Endodermal cell (in vitro differentiated cells): ENCODE results near the gene MB21D2. TPM values are rescaled to one million over a fixed set of nuclear protein-coding genes. Genes with fewer than 3 reads are reported as not detected.

Experiments
- DNase-seq: peaks from one replicate; pipeline ENCODE4 v3.0.0-alpha.2; 2017
- H3K27ac ChIP-seq: 2 replicates; pipeline ENCODE4 v1.5.1; 2013; ENCODE audit warnings: mild to moderate bottlenecking, low read depth, low read length, moderate library complexity
- H3K27me3 ChIP-seq: 2 replicates; pipeline ENCODE4 v1.6.1; 2013; ENCODE audit warnings: mild to moderate bottlenecking, low read length, moderate library complexity; ENCODE audit not compliant: insufficient read depth, control insufficient read depth, poor library complexity, severe bottlenecking
- H3K36me3 ChIP-seq: 2 replicates; pipeline ENCODE4 v1.7.0; 2013; ENCODE audit warnings: mild to moderate bottlenecking, low read length, moderate library complexity; ENCODE audit not compliant: control insufficient read depth, insufficient read depth
- H3K4me1 ChIP-seq: one replicate; pipeline ENCODE4 v1.7.0; 2013; ENCODE audit warnings: low read length; ENCODE audit not compliant: control insufficient read depth, insufficient read depth
- H3K4me3 ChIP-seq: 2 replicates; pipeline ENCODE4 v1.5.1; 2013; ENCODE audit warnings: mild to moderate bottlenecking, low read length, moderate library complexity
- H3K9ac ChIP-seq: 2 replicates; pipeline ENCODE4 v1.6.1; 2013; ENCODE audit warnings: mild to moderate bottlenecking, low read length, moderate library complexity; ENCODE audit not compliant: poor library complexity, severe bottlenecking; ENCODE audit errors: extremely low read depth
- H3K9me3 ChIP-seq: 2 replicates; pipeline ENCODE4 v1.6.1; 2013; ENCODE audit warnings: mild to moderate bottlenecking, low read length, moderate library complexity; ENCODE audit not compliant: control insufficient read depth
- H3K27ac Mint-ChIP-seq: 2 replicates; pipeline ENCODE4 v1.8.0; 2020; ENCODE audit warnings: mixed read lengths
- H3K27me3 Mint-ChIP-seq: 2 replicates; pipeline ENCODE4 v1.8.0; 2021; ENCODE audit warnings: mild to moderate bottlenecking, mixed read lengths; ENCODE audit not compliant: insufficient read depth
- H3K36me3 Mint-ChIP-seq: 2 replicates; pipeline ENCODE4 v1.8.0; 2020; ENCODE audit warnings: low read depth, mixed read lengths
- H3K4me1 Mint-ChIP-seq: 2 replicates; pipeline ENCODE4 v1.8.0; 2020; ENCODE audit warnings: mixed read lengths
- H3K4me3 Mint-ChIP-seq: 2 replicates; pipeline ENCODE4 v1.8.0; 2020; ENCODE audit warnings: mild to moderate bottlenecking, moderate library complexity, mixed read lengths
- H3K9me3 Mint-ChIP-seq: 2 replicates; pipeline ENCODE4 v1.8.0; 2020; ENCODE audit warnings: mild to moderate bottlenecking, mixed read lengths
- CTCF ChIP-seq: fragments of 200-600 bp; sonication (generic); conservative IDR thresholded peaks from 2 replicates; pipeline ENCODE4 v1.5.0; 2021; ENCODE audit warnings: antibody characterized with exemption, mild to moderate bottlenecking
- WGBS, 2 experiments: methylation state at CpG; one replicate each; pipeline versions ENCODE4 v1.1.5 to v1.1.7; 2013; ENCODE audit warnings: missing lambda C conversion rate in 2 of 2, mixed read lengths in 1 of 2; ENCODE audit not compliant: insufficient coverage in 1 of 2, insufficient read length in 1 of 2; 5-methylcytosine and 5-hydroxymethylcytosine counted together
- total RNA-seq, 2 donors: library from RNA; stranded (reverse); fragmentation: NEBNext Ultra II Directional in 1 of 2; extraction: Animal tissue kit (Norgen Biotek cat#: 25700) in 1 of 2; gene quantifications; 2 replicates in 1 of 2; 3 replicates in 1 of 2; pipeline ENCODE4 v1.2.1, GENCODE V29; 2021

Gene MB21D2
- total RNA-seq, 2 donors from 2014 or later, result 5.7 to 6.9 TPM

DNA sequence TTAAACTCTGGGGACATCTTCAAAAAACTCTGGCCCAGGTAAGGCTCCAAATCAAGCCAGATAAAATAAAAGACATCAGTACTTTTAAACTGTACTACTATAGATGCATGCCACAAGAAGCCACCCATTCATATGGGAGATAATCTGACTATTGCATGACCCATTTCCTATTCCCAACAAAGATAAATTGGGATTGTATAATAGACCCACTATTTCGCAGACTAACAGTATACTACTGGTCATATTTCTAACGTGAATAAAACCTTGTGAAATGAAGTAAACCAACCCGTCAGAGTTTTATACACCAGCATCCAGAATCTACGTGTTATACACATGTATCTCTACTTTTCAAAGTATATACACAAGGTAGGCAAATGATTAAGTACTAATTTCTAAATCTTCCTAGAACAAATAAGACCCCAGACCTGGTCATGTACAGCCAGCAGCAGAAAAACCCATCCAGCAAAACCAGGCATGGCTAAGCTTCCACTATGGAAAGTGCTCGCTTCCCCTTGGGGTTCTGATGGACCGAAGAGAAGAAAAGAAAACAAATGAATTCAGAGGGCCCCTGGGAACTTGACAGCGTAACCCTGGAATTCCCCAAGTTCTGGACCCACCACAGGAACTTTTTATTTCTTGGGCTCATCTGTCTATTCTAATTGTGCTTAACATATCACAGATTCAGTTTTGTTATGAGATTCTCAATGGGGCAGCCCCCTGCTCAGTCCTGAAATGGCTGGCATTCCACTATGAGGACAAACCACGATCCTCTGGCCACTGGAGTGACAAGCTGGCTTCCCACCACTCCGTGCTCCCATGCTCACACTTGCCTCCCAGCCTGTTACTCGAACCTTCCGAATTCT lies 69.1 kb downstream of the MB21D2 start:
- peaks cover 9% of the 10 kb centered on the region for H3K4me1 Mint-ChIP-seq
- H3K27me3 Mint-ChIP-seq, result no peaks in the 10 kb centered on the region
- WGBS, 2 experiments, result 90 to 95% methylated on average over 5 to 11 of the region's 11 CpGs
- H3K36me3 Mint-ChIP-seq, result no peaks in the 10 kb centered on the region
- H3K4me3 Mint-ChIP-seq, result no peak overlapping the region
- Histone ChIP-seq H3K4me3 (no peak overlapping the region), H3K9ac (no peak overlapping the region), H3K27me3 (no peaks in the 10 kb centered on the region), H3K9me3 (no peaks in the 10 kb centered on the region), H3K27ac (no peak overlapping the region), H3K36me3 (no peaks in the 10 kb centered on the region), H3K4me1 (no peaks in the 10 kb centered on the region)
- no peak for TF ChIP-seq CTCF
- H3K9me3 Mint-ChIP-seq, result no peaks in the 10 kb centered on the region
- H3K27ac Mint-ChIP-seq, result no peak overlapping the region
- no peak for DNase-seq

GRCh38 chr3:192847941-192848340 lies 69.7 kb downstream of the MB21D2 start:
- TF ChIP-seq CTCF, result no peak
- H3K4me3 ChIP-seq, result no peak overlapping the region
- no peaks in the 10 kb centered on the region for H3K36me3 ChIP-seq
- H3K4me3 Mint-ChIP-seq, result no peak overlapping the region
- DNase-seq, result no peak
- 94 to 100% methylated on average over 1 to 3 of the region's 3 CpGs for WGBS, 2 experiments
- no peak overlapping the region for H3K27ac Mint-ChIP-seq
- no peaks in the 10 kb centered on the region for H3K9me3 Mint-ChIP-seq
- H3K4me1 ChIP-seq, result no peaks in the 10 kb centered on the region
- H3K36me3 Mint-ChIP-seq, result no peaks in the 10 kb centered on the region
- no peaks in the 10 kb centered on the region for H3K9me3 ChIP-seq
- H3K27ac ChIP-seq, result no peak overlapping the region
- peaks cover 9% of the 10 kb centered on the region for H3K4me1 Mint-ChIP-seq
- no peaks in the 10 kb centered on the region for H3K27me3 Mint-ChIP-seq
- no peaks in the 10 kb centered on the region for H3K27me3 ChIP-seq
- no peak overlapping the region for H3K9ac ChIP-seq

- Mint-ChIP-seq H3K27me3 (no peaks in the 10 kb centered on the region), H3K36me3 (no peaks in the 10 kb centered on the region)
These were observed 72.2 kb downstream of the MB21D2 start for GRCh38 chr3:192845526-192845855.

More at GRCh38 chr3:192845526-192845855, 72.2 kb downstream of the MB21D2 start:
- WGBS, 2 experiments, result 87 to 92% methylated on average over 4 of the region's 4 CpGs
- no peak overlapping the region for H3K27ac Mint-ChIP-seq
- no peaks in the 10 kb centered on the region for H3K9me3 Mint-ChIP-seq
- peaks cover 16% of the 10 kb centered on the region for H3K4me1 Mint-ChIP-seq
- Histone ChIP-seq H3K27me3 (no peaks in the 10 kb centered on the region), H3K4me1 (no peaks in the 10 kb centered on the region), H3K27ac (no peak overlapping the region), H3K4me3 (no peak overlapping the region), H3K36me3 (no peaks in the 10 kb centered on the region), H3K9me3 (no peaks in the 10 kb centered on the region), H3K9ac (no peak overlapping the region)
- no peak for TF ChIP-seq CTCF
- DNase-seq, result no peak
- no peak overlapping the region for H3K4me3 Mint-ChIP-seq
